HCT116 (cell line): ENCODE data around the gene BMPER. TPM values are rescaled to one million over a fixed set of nuclear protein-coding genes. Genes with fewer than 3 reads are reported as not detected.

ENCODE experiments used
- ATAC-seq: fragments of 200-7000 bp; cut with Tn5 transposase; 2 replicates; pipeline ENCODE4 v1.9.1; 2020; ENCODE audit warnings: mild to moderate bottlenecking, moderate library complexity
- BruUV-seq: library from RNA; stranded (reverse); fragments of 400-500 nt; replicated peaks from 2 replicates; lab custom pipeline; 2021; lab: Mats Ljungman, UMichigan
- CTCF ChIA-PET: fragments of 300-600 bp; sonication (Branson Sonifier 250); formaldehyde crosslinking; loops from one replicate; lab custom pipeline; 2021; ENCODE audit warnings: antibody characterized with exemption; lab: Charles Lee
- POLR2A ChIA-PET: fragments of 300-600, 350-600 bp; sonication (Branson Sonifier 250); formaldehyde crosslinking; loops from one replicate; lab custom pipeline; 2021; ENCODE audit warnings: antibody characterized with exemption; lab: Charles Lee
- RAD21 ChIA-PET, 2 experiments: fragments of 300-600 bp; sonication (Branson Sonifier 250); formaldehyde crosslinking; loops; one replicate each; lab custom pipeline; 2023; ENCODE audit warnings: low total read pairs in 2 of 2; ENCODE audit not compliant: uncharacterized antibody in 2 of 2, unreplicated experiment in 2 of 2, low non-redundant PET in 1 of 2; lab: Charles Lee
- DNase-seq: peaks from one replicate; pipeline ENCODE4 v3.0.0-alpha.2; 2010; ENCODE audit warnings: low read depth, low spot score
- H2AFZ ChIP-seq: fragments of 200-600 bp; shearing (Covaris generic), sonication (generic); 2 replicates; pipeline ENCODE4 v1.6.1; 2017; ENCODE audit warnings: low read depth, mixed run types, mixed read lengths, antibody characterized with exemption, low read length; ENCODE audit not compliant: poor library complexity, severe bottlenecking
- H3K27ac ChIP-seq: 2 replicates; pipeline ENCODE4 v1.5.1; 2012; ENCODE audit warnings: low read depth, low read length
- H3K27me3 ChIP-seq: fragments of 200-600 bp; sonication (generic); 2 replicates; pipeline ENCODE4 v1.6.1; 2016; ENCODE audit warnings: mixed run types, low read length, mixed read lengths; ENCODE audit not compliant: insufficient read depth
- H3K36me3 ChIP-seq, 2 experiments: fragments of 200-500 bp in 1 of 2; fragments of 200-600 bp in 1 of 2; sonication (Bioruptor generic) in 1 of 2; sonication (generic) in 1 of 2; 2 replicates each; pipeline versions ENCODE4 v1.5.1 to v1.6.1; 2014 to 2016; ENCODE audit warnings: low read length in 2 of 2, inconsistent platforms in 1 of 2, mixed read lengths in 1 of 2, mixed run types in 1 of 2; ENCODE audit not compliant: insufficient read depth in 2 of 2, control insufficient read depth in 1 of 2
- H3K4me1 ChIP-seq, 2 experiments: fragments of 200-600 bp in 1 of 2; sonication (generic) in 1 of 2; 2 replicates each; pipeline versions ENCODE4 v1.5.1 to v1.6.1; 2012 to 2017; ENCODE audit warnings: low read length in 2 of 2, inconsistent platforms in 1 of 2, mild to moderate bottlenecking in 1 of 2, mixed read lengths in 1 of 2, mixed run types in 1 of 2, moderate library complexity in 1 of 2; ENCODE audit not compliant: insufficient read depth in 2 of 2, control insufficient read depth in 1 of 2
- H3K4me2 ChIP-seq: fragments of 200-600 bp; sonication (generic); 2 replicates; pipeline ENCODE4 v1.6.1; 2017; ENCODE audit warnings: mixed run types, low read length, mixed read lengths
- H3K4me3 ChIP-seq, 2 experiments: fragments of 200-600 bp in 1 of 2; sonication (generic) in 1 of 2; replicated peaks in 1 of 2; 2 replicates each; pipeline ENCODE4 v1.5.1; 2011 to 2016; ENCODE audit warnings: low read length in 2 of 2, control low read depth in 1 of 2, low read depth in 1 of 2, mild to moderate bottlenecking in 1 of 2, mixed read lengths in 1 of 2, mixed run types in 1 of 2
- H3K79me2 ChIP-seq: fragments of 200-600 bp; sonication (generic); 2 replicates; pipeline ENCODE4 v1.6.1; 2017; ENCODE audit warnings: mild to moderate bottlenecking, mixed run types, low read length, moderate library complexity, mixed read lengths; ENCODE audit not compliant: insufficient read depth
- H3K9ac ChIP-seq: fragments of 200-600 bp; sonication (generic); 2 replicates; pipeline ENCODE4 v1.6.1; 2016; ENCODE audit warnings: low read length, mixed read lengths
- H3K9me2 ChIP-seq: fragments of 200-600 bp; sonication (generic), shearing (Covaris generic); 2 replicates; pipeline ENCODE4 v1.6.1; 2017; ENCODE audit warnings: mixed run types, mild to moderate bottlenecking, moderate library complexity; ENCODE audit not compliant: insufficient read depth
- H3K9me3 ChIP-seq, 2 experiments: fragments of 200-500 bp in 1 of 2; fragments of 200-600 bp in 1 of 2; sonication (Bioruptor generic) in 1 of 2; sonication (generic) in 1 of 2; 2 replicates each; pipeline ENCODE4 v1.6.1; 2014 to 2017; ENCODE audit warnings: low read length in 2 of 2, mixed read lengths in 2 of 2, inconsistent platforms in 1 of 2, low read depth in 1 of 2, mild to moderate bottlenecking in 1 of 2, mixed run types in 1 of 2, moderate library complexity in 1 of 2; ENCODE audit not compliant: control insufficient read depth in 1 of 2, insufficient read depth in 1 of 2
- H4K20me1 ChIP-seq: fragments of 200-600 bp; sonication (generic), shearing (Covaris generic); 2 replicates; pipeline ENCODE4 v1.6.1; 2017; ENCODE audit warnings: mixed run types, mild to moderate bottlenecking, moderate library complexity; ENCODE audit not compliant: insufficient read depth
- ATF3 ChIP-seq: IDR thresholded peaks from 2 replicates; pipeline ENCODE4 v1.6.1; 2012
- CBX3 ChIP-seq: IDR thresholded peaks from 2 replicates; pipeline ENCODE4 v1.6.1; 2012; ENCODE audit warnings: low read depth
- CEBPB ChIP-seq: IDR thresholded peaks from 2 replicates; pipeline ENCODE4 v1.6.1; 2012; ENCODE audit warnings: low read depth
- EZH2 ChIP-seq: fragments of 200-600 bp; sonication (generic); IDR thresholded peaks from 2 replicates; pipeline ENCODE4 v1.6.1; 2017; ENCODE audit warnings: antibody characterized with exemption, mixed run types
- FOSL1 ChIP-seq: IDR thresholded peaks from 2 replicates; pipeline ENCODE4 v1.6.1; 2012; ENCODE audit warnings: low read depth
- JUND ChIP-seq: IDR thresholded peaks from 2 replicates; pipeline ENCODE4 v1.6.1; 2012
- RAD21 ChIP-seq: IDR thresholded peaks from 2 replicates; pipeline ENCODE4 v1.6.1; 2012; ENCODE audit warnings: low read depth, mild to moderate bottlenecking
- SIN3A ChIP-seq: IDR thresholded peaks from 2 replicates; pipeline ENCODE4 v1.6.1; 2012; ENCODE audit warnings: low read depth
- SRF ChIP-seq: IDR thresholded peaks from 2 replicates; pipeline ENCODE4 v1.6.1; 2012; ENCODE audit warnings: low read depth
- TCF7L2 ChIP-seq: IDR thresholded peaks from 2 replicates; pipeline ENCODE4 v1.7.0; 2011; ENCODE audit warnings: borderline replicate concordance, inconsistent platforms; ENCODE audit not compliant: insufficient read depth, insufficient read length; ENCODE audit errors: extremely low read depth
- YY1 ChIP-seq: IDR thresholded peaks from 2 replicates; pipeline ENCODE4 v1.6.1; 2011; ENCODE audit warnings: low read length, low read depth, moderate library complexity, mild to moderate bottlenecking; ENCODE audit not compliant: insufficient replicate concordance; ENCODE audit errors: extremely low read depth
- ZFX ChIP-seq: fragments of 450-650 bp; IDR thresholded peaks from 2 replicates; pipeline ENCODE4 v1.6.1; 2017
- ZNF274 ChIP-seq: fragments of 200-500 bp; sonication (Bioruptor generic); IDR thresholded peaks from 2 replicates; pipeline ENCODE4 v1.6.1; 2014; ENCODE audit warnings: mild to moderate bottlenecking, low read depth, low read length, inconsistent platforms
- intact Hi-C: fragments of 100-400 bp; cut with micrococcal nuclease; formaldehyde crosslinking; loops from 2 replicates; pipeline ENCODE4 v1.10.0; 2022
- total RNA-seq: library from RNA; stranded (reverse); gene quantifications from one replicate; pipeline ENCODE4 v1.2.1, GENCODE V29; 2021; ENCODE audit not compliant: unreplicated experiment
- TF ChIP-seq, protein P1 (sequence below): IDR thresholded peaks from 2 replicates; pipeline ENCODE4 v1.6.1; 2012; ENCODE audit warnings: low read depth
- TF ChIP-seq, protein P2 (sequence below): IDR thresholded peaks from 2 replicates; pipeline ENCODE4 v1.6.1; 2011; ENCODE audit warnings: mild to moderate bottlenecking, low read length, moderate library complexity; ENCODE audit not compliant: insufficient replicate concordance; ENCODE audit errors: extremely low read depth
- TF ChIP-seq, protein P3 (sequence below), 3 experiments: fragments of 200-600 bp in 1 of 3; sonication (generic) in 1 of 3; IDR thresholded peaks in 2 of 3; conservative IDR thresholded peaks in 1 of 3; 2 replicates each; pipeline ENCODE4 v1.5.1; 2012 to 2017; ENCODE audit warnings: low read depth in 2 of 3, low read length in 2 of 3, antibody characterized with exemption in 1 of 3, borderline replicate concordance in 1 of 3, control low read depth in 1 of 3, mild to moderate bottlenecking in 1 of 3, mixed read lengths in 1 of 3, mixed run types in 1 of 3, moderate library complexity in 1 of 3; ENCODE audit not compliant: insufficient read depth in 1 of 3

The BMPER gene
- total RNA-seq, 1 experiment from 2014 or later: not detected

DNA sequence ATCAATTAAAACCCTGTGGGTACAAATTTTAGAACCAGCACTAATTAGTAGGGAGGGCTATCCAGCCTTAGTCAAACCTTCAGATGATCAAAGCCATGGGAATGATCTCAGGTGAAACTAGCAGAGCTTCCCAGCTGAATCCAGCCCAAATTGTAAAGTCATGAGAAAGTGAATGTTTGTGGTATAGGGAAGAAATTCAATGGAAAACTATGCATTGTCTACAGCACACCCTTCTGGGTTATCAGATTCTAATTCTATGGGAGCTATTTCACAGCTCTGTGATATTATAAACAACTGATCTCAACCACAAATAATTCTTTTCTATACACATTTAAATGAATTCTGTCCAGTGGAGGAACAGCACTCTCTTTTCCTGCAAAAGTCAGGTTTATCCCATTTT lies 24.6 kb upstream of the BMPER start:
- CTCF ChIA-PET: no interaction called here
- H3K9me2 ChIP-seq: no peaks in the 10 kb centered on the region
- DNase-seq (no peak), ATAC-seq (no peak)
- no peaks in the 10 kb centered on the region for H4K20me1 ChIP-seq
- no peaks in the 10 kb centered on the region for H3K27me3 ChIP-seq
- H3K4me3 ChIP-seq: no peak overlapping the region
- TF ChIP-seq FOSL1: no peak
- TF ChIP-seq ZFX: no peak
- TF ChIP-seq ZNF274: no peak
- TF ChIP-seq YY1: no peak
- TF ChIP-seq, protein P1, sequence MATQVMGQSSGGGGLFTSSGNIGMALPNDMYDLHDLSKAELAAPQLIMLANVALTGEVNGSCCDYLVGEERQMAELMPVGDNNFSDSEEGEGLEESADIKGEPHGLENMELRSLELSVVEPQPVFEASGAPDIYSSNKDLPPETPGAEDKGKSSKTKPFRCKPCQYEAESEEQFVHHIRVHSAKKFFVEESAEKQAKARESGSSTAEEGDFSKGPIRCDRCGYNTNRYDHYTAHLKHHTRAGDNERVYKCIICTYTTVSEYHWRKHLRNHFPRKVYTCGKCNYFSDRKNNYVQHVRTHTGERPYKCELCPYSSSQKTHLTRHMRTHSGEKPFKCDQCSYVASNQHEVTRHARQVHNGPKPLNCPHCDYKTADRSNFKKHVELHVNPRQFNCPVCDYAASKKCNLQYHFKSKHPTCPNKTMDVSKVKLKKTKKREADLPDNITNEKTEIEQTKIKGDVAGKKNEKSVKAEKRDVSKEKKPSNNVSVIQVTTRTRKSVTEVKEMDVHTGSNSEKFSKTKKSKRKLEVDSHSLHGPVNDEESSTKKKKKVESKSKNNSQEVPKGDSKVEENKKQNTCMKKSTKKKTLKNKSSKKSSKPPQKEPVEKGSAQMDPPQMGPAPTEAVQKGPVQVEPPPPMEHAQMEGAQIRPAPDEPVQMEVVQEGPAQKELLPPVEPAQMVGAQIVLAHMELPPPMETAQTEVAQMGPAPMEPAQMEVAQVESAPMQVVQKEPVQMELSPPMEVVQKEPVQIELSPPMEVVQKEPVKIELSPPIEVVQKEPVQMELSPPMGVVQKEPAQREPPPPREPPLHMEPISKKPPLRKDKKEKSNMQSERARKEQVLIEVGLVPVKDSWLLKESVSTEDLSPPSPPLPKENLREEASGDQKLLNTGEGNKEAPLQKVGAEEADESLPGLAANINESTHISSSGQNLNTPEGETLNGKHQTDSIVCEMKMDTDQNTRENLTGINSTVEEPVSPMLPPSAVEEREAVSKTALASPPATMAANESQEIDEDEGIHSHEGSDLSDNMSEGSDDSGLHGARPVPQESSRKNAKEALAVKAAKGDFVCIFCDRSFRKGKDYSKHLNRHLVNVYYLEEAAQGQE: no peak
- TF ChIP-seq EZH2: no peak
- TF ChIP-seq ATF3: no peak
- TF ChIP-seq, protein P2, sequence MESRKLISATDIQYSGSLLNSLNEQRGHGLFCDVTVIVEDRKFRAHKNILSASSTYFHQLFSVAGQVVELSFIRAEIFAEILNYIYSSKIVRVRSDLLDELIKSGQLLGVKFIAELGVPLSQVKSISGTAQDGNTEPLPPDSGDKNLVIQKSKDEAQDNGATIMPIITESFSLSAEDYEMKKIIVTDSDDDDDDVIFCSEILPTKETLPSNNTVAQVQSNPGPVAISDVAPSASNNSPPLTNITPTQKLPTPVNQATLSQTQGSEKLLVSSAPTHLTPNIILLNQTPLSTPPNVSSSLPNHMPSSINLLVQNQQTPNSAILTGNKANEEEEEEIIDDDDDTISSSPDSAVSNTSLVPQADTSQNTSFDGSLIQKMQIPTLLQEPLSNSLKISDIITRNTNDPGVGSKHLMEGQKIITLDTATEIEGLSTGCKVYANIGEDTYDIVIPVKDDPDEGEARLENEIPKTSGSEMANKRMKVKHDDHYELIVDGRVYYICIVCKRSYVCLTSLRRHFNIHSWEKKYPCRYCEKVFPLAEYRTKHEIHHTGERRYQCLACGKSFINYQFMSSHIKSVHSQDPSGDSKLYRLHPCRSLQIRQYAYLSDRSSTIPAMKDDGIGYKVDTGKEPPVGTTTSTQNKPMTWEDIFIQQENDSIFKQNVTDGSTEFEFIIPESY: no peak
- TF ChIP-seq JUND: no peak
- TF ChIP-seq RAD21: no peak
- no peak for TF ChIP-seq SIN3A
- TF ChIP-seq SRF: no peak
- no peak for TF ChIP-seq CBX3
- TF ChIP-seq CEBPB: no peak
- TF ChIP-seq, protein P3, sequence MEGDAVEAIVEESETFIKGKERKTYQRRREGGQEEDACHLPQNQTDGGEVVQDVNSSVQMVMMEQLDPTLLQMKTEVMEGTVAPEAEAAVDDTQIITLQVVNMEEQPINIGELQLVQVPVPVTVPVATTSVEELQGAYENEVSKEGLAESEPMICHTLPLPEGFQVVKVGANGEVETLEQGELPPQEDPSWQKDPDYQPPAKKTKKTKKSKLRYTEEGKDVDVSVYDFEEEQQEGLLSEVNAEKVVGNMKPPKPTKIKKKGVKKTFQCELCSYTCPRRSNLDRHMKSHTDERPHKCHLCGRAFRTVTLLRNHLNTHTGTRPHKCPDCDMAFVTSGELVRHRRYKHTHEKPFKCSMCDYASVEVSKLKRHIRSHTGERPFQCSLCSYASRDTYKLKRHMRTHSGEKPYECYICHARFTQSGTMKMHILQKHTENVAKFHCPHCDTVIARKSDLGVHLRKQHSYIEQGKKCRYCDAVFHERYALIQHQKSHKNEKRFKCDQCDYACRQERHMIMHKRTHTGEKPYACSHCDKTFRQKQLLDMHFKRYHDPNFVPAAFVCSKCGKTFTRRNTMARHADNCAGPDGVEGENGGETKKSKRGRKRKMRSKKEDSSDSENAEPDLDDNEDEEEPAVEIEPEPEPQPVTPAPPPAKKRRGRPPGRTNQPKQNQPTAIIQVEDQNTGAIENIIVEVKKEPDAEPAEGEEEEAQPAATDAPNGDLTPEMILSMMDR (IDR thresholded peaks at IDR 0.05 in 2 of 3, conservative IDR thresholded peaks at IDR 0.05 in 1 of 3; ENCODE audit: borderline replicate concordance in 1 of 3, insufficient read depth in 1 of 3, low read depth in 2 of 3, low read length in 2 of 3): no peak
- TF ChIP-seq TCF7L2: no peak
- no peaks in the 10 kb centered on the region for H3K9me3 ChIP-seq
- RAD21 ChIA-PET: no interaction called here
- no TSS peak for BruUV-seq
- no peak overlapping the region for H3K4me2 ChIP-seq
- no peak overlapping the region for H3K9ac ChIP-seq
- POLR2A ChIA-PET: no interaction called here
- no peak overlapping the region for H2AFZ ChIP-seq
- intact Hi-C loops: no loop called here
- no peaks in the 10 kb centered on the region for H3K79me2 ChIP-seq
- H3K4me1 ChIP-seq: no peaks in the 10 kb centered on the region
- H3K36me3 ChIP-seq: no peaks in the 10 kb centered on the region
- H3K27ac ChIP-seq: no peak overlapping the region
